Hematopoietic multipotent progenitor cell treated with erythropoietin and hydrocortisone succinate and interleukin-3 and kit ligand, for 8 days (in vitro differentiated cells): ENCODE measurements around the gene SPN.
"Not testable (repeated sequence)": the region's sequence is repeated elsewhere in the genome, so short reads cannot be mapped to it uniquely, and the experiment has no call there.

Experiments used
- DNase-seq: peaks from one replicate; pipeline ENCODE4 v3.0.0-alpha.2; 2015

SPN gene

GRCh38 chr16:29649588-29650494 is 13.2 kb upstream of the SPN start:
- DNase-seq = peak; percentile 43

DNA sequence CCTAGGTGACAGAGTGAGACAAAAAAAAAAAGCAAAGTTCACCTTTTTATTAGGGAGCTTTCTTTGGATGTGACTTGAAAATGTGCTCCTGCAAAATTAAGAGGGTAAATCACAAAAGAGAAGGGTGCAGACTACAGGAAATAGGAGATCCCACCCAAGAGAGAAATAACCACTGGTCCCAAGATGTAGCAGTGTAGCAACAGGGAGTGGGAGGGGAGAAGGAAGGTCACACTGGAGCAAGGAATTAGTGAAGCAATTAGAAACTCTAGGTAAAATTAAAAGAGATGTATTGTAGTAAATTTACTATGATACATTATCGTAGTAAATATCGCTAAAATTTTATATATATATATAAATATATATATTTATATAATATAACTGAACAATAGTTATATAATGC is 12.3 kb upstream of the SPN start:
- DNase-seq = no peak

DNA sequence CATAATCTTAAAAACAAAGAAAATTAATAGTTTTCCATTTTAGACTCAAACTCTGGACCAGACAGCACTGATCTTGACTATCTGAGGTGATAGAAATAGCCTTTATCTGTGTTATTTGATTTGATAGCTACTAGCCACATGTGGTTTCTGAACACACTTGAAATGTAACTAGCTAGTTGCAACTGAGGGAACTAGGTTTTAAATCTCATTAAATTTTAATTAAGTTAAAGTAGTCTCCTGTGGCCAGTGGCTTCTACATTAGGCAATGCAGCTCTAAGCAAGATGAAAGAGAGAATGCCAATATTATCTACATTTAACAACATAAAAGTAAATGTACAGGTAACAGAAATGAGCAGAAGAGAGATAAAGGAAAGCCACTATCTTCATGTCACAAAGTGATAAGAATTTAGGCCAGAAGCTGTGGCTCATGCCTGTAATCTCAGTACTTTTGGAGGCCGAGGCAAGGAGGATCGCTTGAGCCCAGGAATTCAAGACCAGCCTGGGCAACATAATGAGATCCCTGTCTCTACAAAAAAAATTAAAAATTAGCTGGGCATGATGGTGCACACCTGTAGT is 11.2 kb upstream of the SPN start:
- no peak for DNase-seq

DNA sequence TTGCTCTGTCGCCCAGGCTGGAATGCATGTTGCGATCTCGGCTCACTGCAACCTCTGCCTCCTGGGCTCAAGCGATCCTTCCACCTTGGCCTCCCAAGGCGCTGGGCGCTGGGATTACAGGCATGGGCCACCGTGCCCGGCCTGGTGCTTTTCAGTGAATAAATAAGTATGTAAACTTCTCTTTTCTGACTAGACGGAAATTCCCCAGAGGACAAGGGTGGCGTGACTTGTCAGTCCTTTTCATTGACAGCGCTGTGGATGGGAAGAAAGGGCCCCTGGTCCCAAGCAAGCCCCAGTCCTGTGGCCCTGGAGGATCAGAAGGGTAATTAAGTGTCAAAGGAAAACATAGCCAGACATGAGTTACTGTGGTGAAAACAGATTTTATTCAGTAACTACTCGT is 9.6 kb upstream of the SPN start:
- DNase-seq = no peak

GRCh38 chr16:29653890-29654289 is 9.2 kb upstream of the SPN start:
- not testable (repeated sequence) for DNase-seq

DNA sequence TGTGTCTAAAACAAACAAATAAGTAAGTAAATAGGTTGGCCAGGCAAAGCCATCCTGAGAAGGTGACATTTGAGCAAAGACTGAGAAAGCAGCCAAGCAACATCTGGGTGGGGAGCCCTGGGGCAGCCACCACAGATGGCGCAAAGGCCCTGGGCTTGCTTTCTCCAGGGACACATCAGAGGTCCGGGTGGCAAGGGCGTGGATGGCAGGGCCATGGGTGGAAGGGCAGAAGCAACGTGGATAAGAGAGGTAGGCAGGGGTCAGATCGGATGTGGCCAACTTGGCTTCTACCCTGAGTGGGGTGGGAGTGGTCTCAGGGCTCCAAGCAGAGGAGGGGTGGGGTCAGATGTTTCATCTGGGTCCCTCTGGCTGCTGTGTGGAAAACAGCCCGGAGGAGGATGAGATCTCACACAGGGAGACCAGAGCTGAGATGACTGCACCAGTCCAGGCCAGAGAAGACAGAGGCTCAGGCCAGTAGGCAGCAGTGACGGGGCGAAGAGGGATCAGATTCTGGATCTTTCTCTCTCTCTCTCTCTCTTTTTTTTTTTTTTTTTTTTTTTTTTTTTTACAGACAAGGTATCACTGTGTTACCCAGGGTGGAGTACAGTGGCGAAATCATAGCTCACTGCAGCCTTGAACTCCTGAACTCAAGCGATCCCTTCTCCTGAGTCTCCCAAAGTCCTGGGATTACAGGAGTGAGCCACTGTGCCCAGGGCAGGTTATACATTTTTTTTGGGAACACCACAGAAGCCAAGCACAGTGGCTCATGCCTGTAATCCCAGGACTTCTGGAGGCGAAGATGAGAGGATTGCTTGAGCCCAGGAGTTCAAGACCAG is 6.1 kb upstream of the SPN start:
- peak; percentile 47 for DNase-seq

- no peak for DNase-seq
Observed at GRCh38 chr16:29658705-29659104, 4.3 kb upstream of the SPN start.

DNA sequence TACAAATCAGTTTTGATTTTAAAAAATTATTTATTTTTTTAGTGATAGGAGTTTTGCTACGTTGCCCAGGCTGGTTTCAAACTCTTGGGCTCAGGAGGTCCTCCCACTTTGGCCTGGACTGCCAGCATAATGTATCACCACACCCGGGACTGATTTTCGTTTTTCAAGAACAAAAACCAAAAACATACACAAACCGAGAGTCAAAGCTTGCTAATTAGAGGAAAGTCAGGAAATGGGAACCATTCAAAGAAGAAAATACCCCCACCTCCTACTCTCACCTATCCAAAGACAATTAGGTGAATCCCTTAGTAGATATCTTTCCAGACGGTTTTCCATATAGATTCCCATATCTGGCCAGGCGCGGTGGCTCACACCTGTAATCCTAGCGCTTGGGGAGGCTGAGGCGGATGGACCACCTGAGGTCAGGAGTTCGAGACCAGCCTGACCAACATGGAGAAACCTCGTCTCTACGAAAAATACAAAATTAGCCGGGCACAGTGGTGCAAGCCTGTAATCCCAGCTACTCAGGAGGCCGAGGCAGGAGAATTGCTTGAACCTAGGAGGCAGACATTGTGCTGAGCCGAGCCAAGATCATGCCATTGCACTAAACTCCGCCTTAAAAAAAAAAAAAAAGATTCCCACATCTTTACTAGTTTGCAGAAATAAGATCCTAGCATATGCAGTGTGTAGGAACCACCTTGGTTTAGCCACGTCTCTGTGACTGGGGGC is 883 bp upstream of the SPN start:
- peak; percentile 45 for DNase-seq

GRCh38 chr16:29662729-29663015 is 375 bp upstream of the SPN start:
- peak; percentile 82 for DNase-seq

- no peak for DNase-seq
Observed at GRCh38 chr16:29663807-29664090, 702 bp downstream of the SPN start.

DNA sequence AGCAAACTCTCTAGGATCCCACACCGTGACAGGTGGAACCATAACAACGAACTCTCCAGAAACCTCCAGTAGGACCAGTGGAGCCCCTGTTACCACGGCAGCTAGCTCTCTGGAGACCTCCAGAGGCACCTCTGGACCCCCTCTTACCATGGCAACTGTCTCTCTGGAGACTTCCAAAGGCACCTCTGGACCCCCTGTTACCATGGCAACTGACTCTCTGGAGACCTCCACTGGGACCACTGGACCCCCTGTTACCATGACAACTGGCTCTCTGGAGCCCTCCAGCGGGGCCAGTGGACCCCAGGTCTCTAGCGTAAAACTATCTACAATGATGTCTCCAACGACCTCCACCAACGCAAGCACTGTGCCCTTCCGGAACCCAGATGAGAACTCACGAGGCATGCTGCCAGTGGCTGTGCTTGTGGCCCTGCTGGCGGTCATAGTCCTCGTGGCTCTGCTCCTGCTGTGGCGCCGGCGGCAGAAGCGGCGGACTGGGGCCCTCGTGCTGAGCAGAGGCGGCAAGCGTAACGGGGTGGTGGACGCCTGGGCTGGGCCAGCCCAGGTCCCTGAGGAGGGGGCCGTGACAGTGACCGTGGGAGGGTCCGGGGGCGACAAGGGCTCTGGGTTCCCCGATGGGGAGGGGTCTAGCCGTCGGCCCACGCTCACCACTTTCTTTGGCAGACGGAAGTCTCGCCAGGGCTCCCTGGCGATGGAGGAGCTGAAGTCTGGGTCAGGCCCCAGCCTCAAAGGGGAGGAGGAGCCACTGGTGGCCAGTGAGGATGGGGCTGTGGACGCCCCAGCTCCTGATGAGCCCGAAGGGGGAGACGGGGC is 1.3 kb downstream of the SPN start:
- peak; percentile 78 for DNase-seq

- DNase-seq = peak; percentile 63
Observed at GRCh38 chr16:29665294-29666077, 2.4 kb downstream of the SPN start.

DNA sequence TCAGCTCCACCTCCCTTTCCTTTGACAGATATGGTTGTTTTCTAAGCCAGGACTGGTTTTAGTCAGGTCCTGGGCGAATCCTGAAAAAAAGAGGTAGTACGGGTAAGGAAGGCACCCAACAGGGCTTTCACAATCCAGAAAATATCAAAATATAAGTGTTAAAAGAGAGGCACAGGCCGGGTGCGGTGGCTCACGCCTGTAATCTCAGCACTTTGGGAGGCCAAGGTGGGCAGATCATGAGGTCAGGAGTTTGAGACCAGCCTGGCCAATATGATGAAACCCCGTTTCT is 4.2 kb downstream of the SPN start:
- DNase-seq = not testable (repeated sequence)

- DNase-seq = no peak
Observed at GRCh38 chr16:29667755-29668154, 4.7 kb downstream of the SPN start.

DNA sequence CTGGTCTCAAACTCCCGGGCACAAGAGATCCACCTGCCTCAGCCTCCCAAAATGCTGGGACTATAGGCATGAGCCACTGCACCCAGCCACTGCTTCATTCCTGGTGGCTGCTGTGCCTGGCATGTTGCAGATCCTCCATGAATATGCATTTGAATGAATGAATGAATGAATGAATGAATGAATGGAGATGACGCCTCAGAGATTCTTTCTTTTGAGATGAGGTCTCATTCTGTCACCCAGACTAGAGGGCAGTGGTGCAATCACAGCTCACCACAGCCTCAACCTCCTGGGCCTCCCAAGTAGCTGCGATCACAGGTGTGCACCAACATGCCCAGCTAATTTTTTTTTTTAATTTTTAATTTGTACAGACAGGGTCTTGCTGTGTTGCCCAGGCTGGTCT is 5.2 kb downstream of the SPN start:
- no peak for DNase-seq

GRCh38 chr16:29673501-29673900 is 10.5 kb downstream of the SPN start:
- DNase-seq = no peak

DNA sequence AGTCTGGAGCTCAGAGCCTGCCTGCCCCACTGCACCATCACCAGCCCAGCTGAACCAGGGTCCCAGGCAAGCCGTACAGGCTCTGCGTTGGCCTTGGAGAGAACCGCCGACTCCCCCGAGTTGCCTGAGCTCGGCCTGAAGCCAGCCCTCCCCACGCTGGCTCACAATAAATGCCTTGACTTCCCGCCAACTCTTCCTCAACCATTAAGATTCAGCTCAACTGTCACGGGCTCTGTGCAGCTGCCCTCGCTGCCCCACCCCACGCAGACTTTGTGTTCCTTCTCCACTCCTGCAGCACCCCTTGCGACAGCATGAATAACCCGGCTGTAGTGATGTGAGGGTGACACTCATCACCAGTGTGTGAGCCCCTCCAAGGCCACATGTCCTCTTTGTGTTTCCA is 11.1 kb downstream of the SPN start:
- DNase-seq = peak; percentile 77

DNA sequence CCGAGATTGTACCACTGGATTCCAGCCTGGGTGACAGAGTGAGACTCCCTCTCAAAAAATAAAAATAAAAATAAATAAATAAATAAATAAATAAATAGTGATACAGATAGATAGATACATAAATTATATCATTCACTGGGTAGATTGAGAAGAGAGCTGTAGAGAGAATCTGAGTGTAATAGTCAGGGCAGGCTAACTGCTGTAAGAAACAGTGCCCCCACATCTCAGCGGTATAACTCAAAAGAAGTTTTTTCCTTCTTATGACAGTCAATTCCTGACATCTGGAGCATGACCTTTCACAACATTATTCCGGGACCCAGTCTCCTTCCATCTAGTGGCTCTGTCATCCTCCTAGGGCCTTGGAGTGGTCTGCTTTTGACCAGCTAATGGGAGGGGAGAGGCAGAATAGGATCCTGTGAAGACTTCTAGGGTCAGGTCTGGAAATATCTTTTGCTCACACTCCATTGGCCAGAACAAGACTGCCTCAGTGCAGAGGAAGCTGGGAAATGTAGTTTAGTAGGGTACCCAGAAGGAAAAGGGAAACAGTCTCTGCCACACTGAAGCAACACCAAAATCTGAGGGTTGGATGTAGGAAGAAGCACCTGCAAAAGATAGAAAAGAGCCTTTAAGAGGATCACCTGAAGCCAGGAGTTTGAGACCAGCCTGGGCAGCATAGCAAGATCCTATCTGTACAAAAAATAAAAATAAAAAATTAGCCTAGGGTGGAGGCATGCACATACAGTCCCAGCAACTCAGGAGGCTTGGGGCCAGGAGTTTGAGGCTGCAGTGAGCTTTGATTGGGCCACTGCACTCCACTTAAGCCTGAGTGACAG is 13.0 kb downstream of the SPN start:
- DNase-seq = peak; percentile 70

- DNase-seq = no peak
Observed at GRCh38 chr16:29676989-29677785, 14.1 kb downstream of the SPN start.

DNA sequence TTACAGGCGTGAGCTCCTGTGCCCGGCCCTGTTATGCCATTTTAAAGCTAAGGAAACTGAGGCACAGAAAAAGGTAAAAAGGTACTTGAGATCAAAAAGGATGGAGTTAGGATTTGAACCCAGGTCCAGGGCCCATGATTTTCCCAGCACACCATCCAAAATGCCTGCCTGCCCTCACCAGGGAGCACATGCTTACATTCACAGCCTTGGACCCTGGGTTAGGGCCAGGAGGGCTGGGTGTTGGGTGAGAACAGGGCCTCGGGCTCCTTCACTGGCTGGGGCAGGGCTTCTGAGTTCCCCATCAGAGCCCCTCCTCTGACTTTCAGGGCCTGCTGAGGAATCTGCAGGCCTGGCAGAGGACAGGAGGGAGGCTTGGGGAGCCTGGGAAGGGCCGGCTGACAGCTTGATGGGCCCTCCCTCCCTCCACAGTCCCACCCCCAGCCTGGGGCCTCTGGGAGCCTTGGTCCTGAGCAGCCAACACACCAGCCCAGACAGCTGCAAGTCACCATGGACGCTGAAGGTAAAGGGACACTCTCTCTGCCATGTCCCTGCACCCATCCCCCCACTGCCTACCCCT is 15.7 kb downstream of the SPN start, which contains the start of gene QPRT:
Gene QPRT, plus strand, starts transcription at position 490 of the 577 bp plus-strand sequence. Its CDS starts 18 bp downstream, at position 508.
- peak; percentile 69 for DNase-seq
